GM21360 (cell line): ENCODE results near the gene SGSH.
"Not testable (repeated sequence)": the region's sequence is repeated elsewhere in the genome, so short reads cannot be mapped to it uniquely, and the experiment has no call there.

ENCODE experiments used
- ATAC-seq: cut with Tn5 transposase; IDR thresholded peaks from one replicate; pipeline ENCODE4 v1.9.1; 2021; ENCODE audit warnings: mild to moderate bottlenecking, moderate library complexity; ENCODE audit not compliant: unreplicated experiment

Gene SGSH

GRCh38 chr17:80220054-80220735 lies at the start of gene SGSH, which contains the start of gene SLC26A11:
SGSH (minus strand) TSS chr17:80220333; CDS start chr17:80220313, 20 bp downstream.
SLC26A11 (plus strand) TSS chr17:80220427; CDS start chr17:80221561, 1,134 bp downstream.
- ATAC-seq: no peak

- ATAC-seq: no peak
Measured at GRCh38 chr17:80269405-80269807, 49.3 kb upstream of the SGSH start.

- ATAC-seq: no peak
Measured at GRCh38 chr17:80268427-80268826, 48.3 kb upstream of the SGSH start.

- ATAC-seq: no peak
Measured at GRCh38 chr17:80267391-80267790, 47.3 kb upstream of the SGSH start.

GRCh38 chr17:80265205-80266068 lies 45.3 kb upstream of the SGSH start:
- ATAC-seq: no peak

- ATAC-seq: no peak
Measured at GRCh38 chr17:80264205-80265075, 44.3 kb upstream of the SGSH start.

GRCh38 chr17:80263253-80264204 lies 43.4 kb upstream of the SGSH start:
- ATAC-seq: peak; percentile 28

GRCh38 chr17:80262775-80263244 lies 42.7 kb upstream of the SGSH start:
- ATAC-seq: no peak

GRCh38 chr17:80262291-80262690 lies 42.2 kb upstream of the SGSH start:
- no peak for ATAC-seq

GRCh38 chr17:80261895-80262279 lies 41.8 kb upstream of the SGSH start:
- ATAC-seq: no peak

GRCh38 chr17:80261159-80261894 lies 41.2 kb upstream of the SGSH start:
- ATAC-seq: no peak

GRCh38 chr17:80260791-80261158 lies 40.6 kb upstream of the SGSH start, which contains the start of gene RNF213:
RNF213 (plus strand) TSS chr17:80260852; CDS start chr17:80263682, 2,830 bp downstream.
- peak; percentile 29 for ATAC-seq

- peak; percentile 27 for ATAC-seq
Measured at GRCh38 chr17:80260069-80260535, 40.0 kb upstream of the SGSH start.

GRCh38 chr17:80259457-80260068 lies 39.4 kb upstream of the SGSH start:
- no peak for ATAC-seq

GRCh38 chr17:80258296-80258695 lies 38.2 kb upstream of the SGSH start:
- ATAC-seq: not testable (repeated sequence)

GRCh38 chr17:80257716-80258213 lies 37.6 kb upstream of the SGSH start:
- no peak for ATAC-seq

GRCh38 chr17:80256034-80256350 lies 35.9 kb upstream of the SGSH start:
- no peak for ATAC-seq
